Measurements from ENCODE around the gene ACE. TPM values are rescaled to one million over a fixed set of nuclear protein-coding genes. Genes with fewer than 3 reads are reported as not detected.
"Not testable (repeated sequence)": the region's sequence is repeated elsewhere in the genome, so short reads cannot be mapped to it uniquely, and the experiment has no call there.

Gene ACE
- total RNA-seq, 1 experiment from 2014 or later: 0.76 TPM

DNA sequence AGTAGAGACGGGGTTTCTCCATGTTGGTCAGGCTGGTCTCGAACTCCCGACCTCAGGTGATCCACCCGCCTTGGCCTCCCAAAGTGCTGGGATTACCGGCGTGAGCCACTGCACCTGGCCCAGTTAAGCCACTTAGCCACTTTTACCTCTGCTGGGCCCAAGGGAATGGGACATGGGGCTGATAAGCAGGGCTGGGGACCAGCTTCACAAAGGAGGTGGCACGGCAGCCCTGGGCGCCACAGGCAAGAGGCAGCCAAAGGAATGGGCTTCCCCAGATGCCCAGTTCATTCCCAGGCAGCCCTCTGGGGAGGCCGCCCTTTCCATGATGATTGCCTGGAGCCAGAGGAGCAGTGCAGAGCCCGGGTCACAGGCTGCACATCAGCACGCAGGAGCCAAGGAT is 25.7 kb upstream of the ACE start:
- DNase-seq: no peak
- CTCF ChIA-PET: no interaction called here
- intact Hi-C loops (cut with micrococcal nuclease; ENCODE audit: unreplicated experiment): no loop called here
- no peak overlapping the region for H3K27ac ChIP-seq
- H4K20me1 ChIP-seq (ENCODE audit: insufficient read depth): no peaks in the 10 kb centered on the region
- no TSS peak for BruUV-seq (replicated peaks)
- no peaks in the 10 kb centered on the region for H3K36me3 ChIP-seq (ENCODE audit: low read depth)
- no peak overlapping the region for H2AFZ ChIP-seq
- H3K4me2 ChIP-seq: no peak overlapping the region
- H3K9me3 ChIP-seq (ENCODE audit: insufficient read depth, low read depth): no peaks in the 10 kb centered on the region
- no peaks in the 10 kb centered on the region for H3K27me3 ChIP-seq (ENCODE audit: insufficient read depth, low read depth)
- POLR2A ChIA-PET (ENCODE audit: unreplicated experiment): no interaction called here
- H3F3A ChIP-seq (ENCODE audit: insufficient read depth, low read depth): peaks cover 10% of the 10 kb centered on the region; the same call in 1 of the 2 replicates
- H3K9me2 ChIP-seq (ENCODE audit: insufficient read depth): no peaks in the 10 kb centered on the region
- peaks cover 11% of the 10 kb centered on the region for H3K4me1 ChIP-seq (replicated peaks; ENCODE audit: insufficient read depth)
- TF ChIP-seq, protein P1, sequence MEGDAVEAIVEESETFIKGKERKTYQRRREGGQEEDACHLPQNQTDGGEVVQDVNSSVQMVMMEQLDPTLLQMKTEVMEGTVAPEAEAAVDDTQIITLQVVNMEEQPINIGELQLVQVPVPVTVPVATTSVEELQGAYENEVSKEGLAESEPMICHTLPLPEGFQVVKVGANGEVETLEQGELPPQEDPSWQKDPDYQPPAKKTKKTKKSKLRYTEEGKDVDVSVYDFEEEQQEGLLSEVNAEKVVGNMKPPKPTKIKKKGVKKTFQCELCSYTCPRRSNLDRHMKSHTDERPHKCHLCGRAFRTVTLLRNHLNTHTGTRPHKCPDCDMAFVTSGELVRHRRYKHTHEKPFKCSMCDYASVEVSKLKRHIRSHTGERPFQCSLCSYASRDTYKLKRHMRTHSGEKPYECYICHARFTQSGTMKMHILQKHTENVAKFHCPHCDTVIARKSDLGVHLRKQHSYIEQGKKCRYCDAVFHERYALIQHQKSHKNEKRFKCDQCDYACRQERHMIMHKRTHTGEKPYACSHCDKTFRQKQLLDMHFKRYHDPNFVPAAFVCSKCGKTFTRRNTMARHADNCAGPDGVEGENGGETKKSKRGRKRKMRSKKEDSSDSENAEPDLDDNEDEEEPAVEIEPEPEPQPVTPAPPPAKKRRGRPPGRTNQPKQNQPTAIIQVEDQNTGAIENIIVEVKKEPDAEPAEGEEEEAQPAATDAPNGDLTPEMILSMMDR (conservative IDR thresholded peaks at IDR 0.05): no peak
- TF ChIP-seq EZH2 (IDR thresholded peaks at IDR 0.05; ENCODE audit: low read depth): no peak
- no peaks in the 10 kb centered on the region for H3K79me2 ChIP-seq (ENCODE audit: low read depth)
- no peak overlapping the region for H3K4me3 ChIP-seq

DNA sequence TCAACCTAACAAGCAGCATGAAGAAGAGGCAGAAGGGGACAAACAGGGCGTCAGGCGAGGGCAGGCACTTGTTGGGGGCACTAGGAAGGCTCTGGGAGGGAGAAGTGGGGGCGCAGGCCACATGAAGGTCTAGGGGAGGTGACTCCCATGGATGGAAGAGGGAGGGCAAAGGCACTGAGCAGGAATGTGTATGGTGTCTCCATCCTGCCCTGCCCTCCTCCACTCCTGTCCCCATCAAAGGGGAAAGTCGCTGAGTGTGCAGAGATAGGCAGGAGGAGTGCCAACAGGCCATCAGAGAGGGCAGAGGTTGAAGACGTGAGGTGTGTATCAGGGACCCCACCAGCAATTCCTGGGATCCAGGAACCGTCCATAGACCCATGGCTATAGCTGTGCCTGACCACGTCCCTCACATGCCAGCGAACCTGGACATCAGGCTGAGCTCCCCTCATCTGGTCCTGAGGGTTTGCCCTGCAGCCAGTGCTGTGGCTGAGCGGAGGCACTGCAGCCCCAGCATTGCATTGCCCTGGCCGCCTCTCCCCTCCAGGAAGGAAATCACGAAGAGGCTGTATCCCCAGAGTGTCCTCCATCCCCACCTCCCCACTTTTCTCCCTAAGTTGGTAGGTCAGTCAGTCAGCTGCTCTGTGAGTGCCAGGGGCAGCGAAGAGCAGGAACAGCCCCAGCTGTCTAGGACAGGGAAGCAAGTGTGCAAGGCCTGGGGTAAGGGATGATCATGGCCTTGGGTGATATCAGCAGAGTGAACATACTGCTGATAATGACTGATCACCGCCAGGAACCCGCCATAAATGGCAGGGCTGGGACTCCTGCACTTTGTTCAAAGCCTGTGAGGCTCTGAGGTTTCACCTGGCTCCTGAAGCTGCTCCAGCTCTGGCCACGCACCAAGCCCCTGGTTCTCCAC is 24.6 kb upstream of the ACE start:
- Histone ChIP-seq H3K27me3 (ENCODE audit: insufficient read depth, low read depth) (no peaks in the 10 kb centered on the region), H2AFZ (no peak overlapping the region), H3K27ac (no peak overlapping the region), H3K36me3 (ENCODE audit: low read depth) (no peaks in the 10 kb centered on the region), H3K4me1 (replicated peaks; ENCODE audit: insufficient read depth) (peaks cover 8% of the 10 kb centered on the region), H3K4me3 (no peak overlapping the region), H4K20me1 (ENCODE audit: insufficient read depth) (no peaks in the 10 kb centered on the region), H3K4me2 (no peak overlapping the region), H3K9me2 (ENCODE audit: insufficient read depth) (no peaks in the 10 kb centered on the region), H3F3A (ENCODE audit: insufficient read depth, low read depth) (peaks cover 10% of the 10 kb centered on the region; the same call in 1 of the 2 replicates), H3K9me3 (ENCODE audit: insufficient read depth, low read depth) (no peaks in the 10 kb centered on the region), H3K79me2 (ENCODE audit: low read depth) (no peaks in the 10 kb centered on the region)
- no peak for TF ChIP-seq EZH2 (IDR thresholded peaks at IDR 0.05; ENCODE audit: low read depth)
- TF ChIP-seq, protein P1 (conservative IDR thresholded peaks at IDR 0.05): no peak
- no TSS peak for BruUV-seq (replicated peaks)
- intact Hi-C loops (cut with micrococcal nuclease; ENCODE audit: unreplicated experiment): no loop called here
- CTCF ChIA-PET: no interaction called here
- POLR2A ChIA-PET (ENCODE audit: unreplicated experiment): no interaction called here
- no peak for DNase-seq

DNA sequence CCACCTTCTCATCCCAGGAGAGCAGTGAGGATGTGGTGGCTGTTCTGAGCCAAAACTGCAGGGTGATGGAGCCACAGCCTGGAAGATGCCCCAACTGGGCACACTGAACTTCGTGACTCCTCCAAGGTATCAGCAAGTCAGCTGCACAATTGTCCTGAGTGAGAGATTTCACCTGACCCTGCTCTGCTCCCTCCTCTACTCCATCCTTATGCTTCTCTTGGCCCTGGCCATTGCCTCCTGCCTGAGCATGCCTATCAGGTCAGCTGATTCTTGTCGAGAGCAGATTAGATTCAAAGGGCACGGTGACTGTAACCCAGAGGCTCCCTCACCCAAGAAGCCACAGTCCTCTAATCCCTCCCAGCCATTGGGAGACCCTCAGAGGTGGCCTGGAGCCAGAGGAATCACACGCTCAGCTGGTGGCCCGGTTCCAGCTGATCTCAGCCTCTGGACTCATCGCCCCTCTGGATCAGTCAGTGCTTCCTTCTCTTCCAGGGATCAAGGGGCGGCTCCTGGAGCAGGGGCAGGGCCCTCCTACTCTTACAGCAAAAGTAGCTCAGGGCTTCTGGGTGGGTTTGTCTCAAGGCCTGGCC is 23.8 kb upstream of the ACE start:
- TF ChIP-seq, protein P1 (conservative IDR thresholded peaks at IDR 0.05): no peak
- no peak for TF ChIP-seq EZH2 (IDR thresholded peaks at IDR 0.05; ENCODE audit: low read depth)
- Histone ChIP-seq H2AFZ (no peak overlapping the region), H3K27ac (no peak overlapping the region), H4K20me1 (ENCODE audit: insufficient read depth) (no peaks in the 10 kb centered on the region), H3F3A (ENCODE audit: insufficient read depth, low read depth) (peaks cover 10% of the 10 kb centered on the region; the same call in 1 of the 2 replicates), H3K79me2 (ENCODE audit: low read depth) (no peaks in the 10 kb centered on the region), H3K4me1 (replicated peaks; ENCODE audit: insufficient read depth) (0 out of 2 replicates have a peak, but pooled peaks cover under 1% of the 10 kb centered on the region), H3K36me3 (ENCODE audit: low read depth) (no peaks in the 10 kb centered on the region), H3K4me2 (no peak overlapping the region), H3K9me3 (ENCODE audit: insufficient read depth, low read depth) (no peaks in the 10 kb centered on the region), H3K27me3 (ENCODE audit: insufficient read depth, low read depth) (no peaks in the 10 kb centered on the region), H3K4me3 (no peak overlapping the region), H3K9me2 (ENCODE audit: insufficient read depth) (no peaks in the 10 kb centered on the region)
- ChIA-PET POLR2A (ENCODE audit: unreplicated experiment) (no interaction called here), CTCF (no interaction called here)
- intact Hi-C loops (cut with micrococcal nuclease; ENCODE audit: unreplicated experiment): no loop called here
- DNase-seq: no peak
- no TSS peak for BruUV-seq (replicated peaks)

DNA sequence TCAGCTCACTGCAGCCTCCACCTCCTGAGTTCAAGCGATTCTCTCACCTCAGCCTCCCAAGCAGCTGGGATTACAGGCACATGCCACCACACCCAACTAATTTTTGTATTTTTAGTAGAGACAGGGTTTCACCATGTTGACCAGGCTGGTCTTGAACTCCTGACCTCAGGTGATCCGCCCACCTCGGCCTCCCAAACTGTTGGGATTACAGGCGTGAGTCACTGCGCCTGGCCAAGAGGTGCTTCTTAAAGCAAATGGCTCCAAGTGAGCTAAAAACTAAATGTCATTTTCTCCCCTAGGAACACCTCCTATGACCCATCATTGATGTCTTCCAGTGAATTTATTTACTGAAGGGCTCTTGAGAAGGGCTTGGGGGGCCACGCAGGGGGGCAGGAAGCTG is 22.5 kb upstream of the ACE start:
- H3K27me3 ChIP-seq (ENCODE audit: insufficient read depth, low read depth); H3K9me2 ChIP-seq (ENCODE audit: insufficient read depth); intact Hi-C loops (cut with micrococcal nuclease; ENCODE audit: unreplicated experiment); H3K9me3 ChIP-seq (ENCODE audit: insufficient read depth, low read depth); H3K27ac ChIP-seq; H4K20me1 ChIP-seq (ENCODE audit: insufficient read depth); CTCF ChIA-PET; H3K4me2 ChIP-seq; H3K4me3 ChIP-seq; H3K4me1 ChIP-seq (replicated peaks; ENCODE audit: insufficient read depth); BruUV-seq (replicated peaks); H2AFZ ChIP-seq; H3K36me3 ChIP-seq (ENCODE audit: low read depth); DNase-seq; H3K79me2 ChIP-seq (ENCODE audit: low read depth); H3F3A ChIP-seq (ENCODE audit: insufficient read depth, low read depth): not testable (repeated sequence)
- POLR2A ChIA-PET (ENCODE audit: unreplicated experiment): interaction anchor here (0.6 to 0.7 kb wide), 2 partner anchors 17 to 1207 kb away, joined by 3 read pairs; no protein-coding TSS in a partner anchor
